Measurements from ENCODE around the gene COMTD1.

DNA sequence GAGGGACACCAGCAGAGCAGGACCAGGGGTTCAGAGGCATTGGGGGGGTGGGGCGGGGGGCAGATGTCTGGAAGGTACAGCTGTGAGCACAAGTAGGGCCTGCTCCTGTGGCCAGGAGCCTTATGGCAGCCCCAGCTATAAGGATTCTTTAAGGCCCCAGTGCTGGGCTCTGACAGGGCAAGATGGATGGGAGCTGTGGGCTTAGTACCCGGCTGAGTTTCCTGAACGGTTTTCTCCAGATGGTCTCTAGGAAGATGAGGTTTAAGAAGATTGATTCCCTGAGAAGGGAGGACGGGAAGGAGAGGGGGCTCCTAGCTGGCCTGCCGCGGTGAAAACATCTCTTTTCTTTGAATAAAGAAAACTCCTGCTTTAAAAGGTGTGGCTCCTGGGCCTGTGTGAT lies 30.1 kb upstream of the COMTD1 start:
- no peak for TF ChIP-seq EZH2phosphoT487 (conservative IDR thresholded peaks at IDR 0.05; ENCODE audit: low read length)
- TF ChIP-seq, protein P1, sequence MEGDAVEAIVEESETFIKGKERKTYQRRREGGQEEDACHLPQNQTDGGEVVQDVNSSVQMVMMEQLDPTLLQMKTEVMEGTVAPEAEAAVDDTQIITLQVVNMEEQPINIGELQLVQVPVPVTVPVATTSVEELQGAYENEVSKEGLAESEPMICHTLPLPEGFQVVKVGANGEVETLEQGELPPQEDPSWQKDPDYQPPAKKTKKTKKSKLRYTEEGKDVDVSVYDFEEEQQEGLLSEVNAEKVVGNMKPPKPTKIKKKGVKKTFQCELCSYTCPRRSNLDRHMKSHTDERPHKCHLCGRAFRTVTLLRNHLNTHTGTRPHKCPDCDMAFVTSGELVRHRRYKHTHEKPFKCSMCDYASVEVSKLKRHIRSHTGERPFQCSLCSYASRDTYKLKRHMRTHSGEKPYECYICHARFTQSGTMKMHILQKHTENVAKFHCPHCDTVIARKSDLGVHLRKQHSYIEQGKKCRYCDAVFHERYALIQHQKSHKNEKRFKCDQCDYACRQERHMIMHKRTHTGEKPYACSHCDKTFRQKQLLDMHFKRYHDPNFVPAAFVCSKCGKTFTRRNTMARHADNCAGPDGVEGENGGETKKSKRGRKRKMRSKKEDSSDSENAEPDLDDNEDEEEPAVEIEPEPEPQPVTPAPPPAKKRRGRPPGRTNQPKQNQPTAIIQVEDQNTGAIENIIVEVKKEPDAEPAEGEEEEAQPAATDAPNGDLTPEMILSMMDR (IDR thresholded peaks at IDR 0.05; ENCODE audit: insufficient read depth, low read length, poor library complexity, severe bottlenecking): no peak

Measured in SU-DHL-6 (cell line).